H9 (cell line): Measurements from ENCODE around the gene HOMER1. TPM values are rescaled to one million over a fixed set of nuclear protein-coding genes. Genes with fewer than 3 reads are reported as not detected.
A peak's percentile ranks its signal among the peaks of the same experiment; 100 is the strongest.

ENCODE experiments used
- DNase-seq: peaks from one replicate; pipeline ENCODE4 v3.0.0-alpha.2; 2017
- H2AFZ ChIP-seq: one replicate; pipeline ENCODE4 v1.6.1; 2013; ENCODE audit warnings: mild to moderate bottlenecking, low read length, control low read depth, moderate library complexity
- H2AK5ac ChIP-seq: 2 replicates; pipeline ENCODE4 v1.6.1; 2013; ENCODE audit warnings: low read length, control low read depth, mixed read lengths; ENCODE audit not compliant: insufficient read length
- H2BK120ac ChIP-seq: one replicate; pipeline ENCODE4 v1.6.1; 2013; ENCODE audit warnings: low read depth, mild to moderate bottlenecking, low read length, control low read depth, inconsistent platforms; ENCODE audit not compliant: poor library complexity, severe bottlenecking
- H2BK12ac ChIP-seq: 2 replicates; pipeline ENCODE4 v1.6.1; 2013; ENCODE audit warnings: low read length, control low read depth, mixed read lengths, low read depth; ENCODE audit not compliant: insufficient read length
- H2BK15ac ChIP-seq: 2 replicates; pipeline ENCODE4 v1.6.1; 2013; ENCODE audit warnings: low read depth, low read length, control low read depth
- H2BK20ac ChIP-seq: one replicate; pipeline ENCODE4 v1.6.1; 2013; ENCODE audit warnings: low read depth, mild to moderate bottlenecking, low read length, control low read depth, inconsistent platforms; ENCODE audit not compliant: poor library complexity, severe bottlenecking
- H2BK5ac ChIP-seq: 2 replicates; pipeline ENCODE4 v1.6.1; 2013; ENCODE audit warnings: low read length, control low read depth, mixed read lengths; ENCODE audit not compliant: insufficient read length
- H3K14ac ChIP-seq: 2 replicates; pipeline ENCODE4 v1.6.1; 2013; ENCODE audit warnings: low read length, control low read depth; ENCODE audit not compliant: insufficient read depth
- H3K18ac ChIP-seq: 2 replicates; pipeline ENCODE4 v1.6.1; 2013; ENCODE audit warnings: low read depth, mild to moderate bottlenecking, mixed read lengths, low read length, control low read depth; ENCODE audit not compliant: insufficient read length
- H3K23ac ChIP-seq: 2 replicates; pipeline ENCODE4 v1.6.1; 2013; ENCODE audit warnings: low read length, control low read depth, mixed read lengths, low read depth; ENCODE audit not compliant: insufficient read length
- H3K23me2 ChIP-seq: 2 replicates; pipeline ENCODE4 v1.6.1; 2013; ENCODE audit warnings: low read depth, mild to moderate bottlenecking, mixed read lengths, low read length, control low read depth; ENCODE audit not compliant: insufficient read length, poor library complexity, severe bottlenecking
- H3K27ac ChIP-seq: 2 replicates; pipeline ENCODE4 v1.5.1; 2013; ENCODE audit warnings: low read length, control low read depth, mixed read lengths, low read depth; ENCODE audit not compliant: insufficient read length
- H3K27me3 ChIP-seq: 2 replicates; pipeline ENCODE4 v1.6.1; 2013; ENCODE audit warnings: low read length, control low read depth, inconsistent platforms; ENCODE audit not compliant: insufficient read depth
- H3K4ac ChIP-seq: 2 replicates; pipeline ENCODE4 v1.6.1; 2013; ENCODE audit warnings: low read depth, mild to moderate bottlenecking, control low read depth, inconsistent platforms, low read length, moderate library complexity
- H3K4me1 ChIP-seq: 2 replicates; pipeline ENCODE4 v1.6.1; 2013; ENCODE audit warnings: low read length, control low read depth, inconsistent platforms; ENCODE audit not compliant: insufficient read depth
- H3K4me2 ChIP-seq: 2 replicates; pipeline ENCODE4 v1.6.1; 2013; ENCODE audit warnings: low read length, control low read depth, mixed read lengths; ENCODE audit not compliant: insufficient read length, insufficient read depth
- H3K56ac ChIP-seq: 2 replicates; pipeline ENCODE4 v1.6.1; 2013; ENCODE audit warnings: low read depth, mild to moderate bottlenecking, mixed read lengths, low read length, control low read depth; ENCODE audit not compliant: insufficient read length
- H3K79me1 ChIP-seq: 2 replicates; pipeline ENCODE4 v1.6.1; 2013; ENCODE audit warnings: low read depth, mild to moderate bottlenecking, moderate library complexity, low read length, control low read depth, inconsistent platforms; ENCODE audit not compliant: insufficient read depth, poor library complexity, severe bottlenecking
- H3K79me2 ChIP-seq: 2 replicates; pipeline ENCODE4 v1.6.1; 2013; ENCODE audit warnings: low read length, control low read depth, inconsistent platforms; ENCODE audit not compliant: insufficient read depth
- H3K9ac ChIP-seq: 2 replicates; pipeline ENCODE4 v1.6.1; 2013; ENCODE audit warnings: low read length, control low read depth, mixed read lengths; ENCODE audit not compliant: insufficient read length; ENCODE audit errors: extremely low read depth
- H3K9me3 ChIP-seq: one replicate; pipeline ENCODE4 v1.6.1; 2013; ENCODE audit warnings: low read depth, low read length, inconsistent platforms; ENCODE audit not compliant: control insufficient read depth
- H3T11ph ChIP-seq: one replicate; pipeline ENCODE4 v1.6.1; 2013; ENCODE audit warnings: mild to moderate bottlenecking, low read length, control low read depth, inconsistent platforms
- H4K20me1 ChIP-seq: one replicate; pipeline ENCODE4 v1.6.1; 2013; ENCODE audit not compliant: control insufficient read depth, insufficient read length, insufficient read depth
- H4K5ac ChIP-seq: 2 replicates; pipeline ENCODE4 v1.6.1; 2013; ENCODE audit warnings: low read depth, mild to moderate bottlenecking, mixed read lengths, low read length, control low read depth; ENCODE audit not compliant: insufficient read length
- H4K8ac ChIP-seq: replicated peaks from 2 replicates; pipeline ENCODE4 v1.6.1; 2013; ENCODE audit warnings: low read length, control low read depth, mixed read lengths, low read depth; ENCODE audit not compliant: insufficient read length
- H4K91ac ChIP-seq: 2 replicates; pipeline ENCODE4 v1.6.1; 2013; ENCODE audit warnings: low read depth, mild to moderate bottlenecking, moderate library complexity, mixed read lengths, low read length, control low read depth; ENCODE audit not compliant: insufficient read length
- H3K27ac Mint-ChIP-seq, 3 experiments: 2 replicates in 2 of 3; 3 replicates in 1 of 3; pipeline ENCODE4 v1.8.0; 2020 to 2021; ENCODE audit warnings: mixed read lengths in 3 of 3, mild to moderate bottlenecking in 1 of 3, moderate library complexity in 1 of 3
- H3K27me3 Mint-ChIP-seq: 2 replicates; pipeline ENCODE4 v1.8.0; 2021; ENCODE audit warnings: low read depth, mild to moderate bottlenecking, moderate library complexity, mixed read lengths
- H3K36me3 Mint-ChIP-seq, 3 experiments: 2 replicates in 2 of 3; 3 replicates in 1 of 3; pipeline ENCODE4 v1.8.0; 2020 to 2021; ENCODE audit warnings: low read depth in 3 of 3, mixed read lengths in 3 of 3; ENCODE audit not compliant: insufficient read depth in 1 of 3
- H3K4me1 Mint-ChIP-seq, 2 experiments: 2 replicates each; pipeline ENCODE4 v1.8.0; 2020; ENCODE audit warnings: mixed read lengths in 2 of 2
- H3K4me3 Mint-ChIP-seq, 2 experiments: 2 replicates in 1 of 2; 3 replicates in 1 of 2; pipeline ENCODE4 v1.8.0; 2020 to 2021; ENCODE audit warnings: mild to moderate bottlenecking in 2 of 2, mixed read lengths in 2 of 2, moderate library complexity in 1 of 2
- H3K9me3 Mint-ChIP-seq, 2 experiments: 2 replicates in 1 of 2; 3 replicates in 1 of 2; pipeline ENCODE4 v1.8.0; 2020; ENCODE audit warnings: mild to moderate bottlenecking in 2 of 2, mixed read lengths in 2 of 2, moderate library complexity in 1 of 2
- WGBS: extraction: QIAGEN DNeasy Blood & Tissue Kit; methylation state at CpG from one replicate; pipeline ENCODE4 v1.1.7; 2013; ENCODE audit warnings: missing lambda C conversion rate, low lambda C conversion rate, mixed read lengths; ENCODE audit not compliant: insufficient read length; ENCODE audit errors: extremely low coverage; 5-methylcytosine and 5-hydroxymethylcytosine counted together
- total RNA-seq: library from RNA; stranded (reverse); gene quantifications from 2 replicates; pipeline ENCODE4 v1.2.1, GENCODE V29; 2021
- TF ChIP-seq, protein P1 (sequence below): fragments of 200-600 bp; sonication (generic); conservative IDR thresholded peaks from 3 replicates; pipeline ENCODE4 v1.8.0; 2021; ENCODE audit warnings: antibody characterized with exemption, mild to moderate bottlenecking

HOMER1 gene
- total RNA-seq, 1 experiment from 2014 or later = 39.5 TPM

GRCh38 chr5:79416499-79416898 lies 97.4 kb downstream of the HOMER1 start:
- Histone ChIP-seq H2BK20ac (no peak overlapping the region), H2BK15ac (no peak overlapping the region), H3K4me1 (no peaks in the 10 kb centered on the region), H3K56ac (no peak overlapping the region), H3T11ph (no peak overlapping the region), H2AK5ac (peak overlapping the region; percentile 75), H4K5ac (no peak overlapping the region), H4K8ac (no peak overlapping the region), H4K91ac (no peak overlapping the region), H4K20me1 (no peaks in the 10 kb centered on the region), H3K79me2 (no peaks in the 10 kb centered on the region), H3K23me2 (no peaks in the 10 kb centered on the region), H2AFZ (no peak overlapping the region), H3K4ac (no peak overlapping the region), H3K14ac (no peak overlapping the region), H3K18ac (no peak overlapping the region), H3K23ac (no peak overlapping the region), H3K9me3 (no peaks in the 10 kb centered on the region), H3K79me1 (no peaks in the 10 kb centered on the region), H3K27me3 (no peaks in the 10 kb centered on the region), H3K4me2 (no peak overlapping the region), H2BK120ac (no peak overlapping the region), H2BK5ac (no peak overlapping the region), H3K9ac (no peak overlapping the region), H3K27ac (no peak overlapping the region), H2BK12ac (no peak overlapping the region)
- Mint-ChIP-seq H3K36me3 (peaks cover 0 to 9% (median 3%) of the 10 kb centered on the region in 3 experiments; a peak in 3 of 7 replicates), H3K4me1 (peaks cover 3% of the 10 kb centered on the region in 2 experiments; a peak in 1 of 4 replicates), H3K27ac (no peak overlapping the region), H3K27me3 (no peaks in the 10 kb centered on the region), H3K9me3 (no peaks in the 10 kb centered on the region), H3K4me3 (no peak overlapping the region)
- DNase-seq = no peak
- TF ChIP-seq, protein P1, sequence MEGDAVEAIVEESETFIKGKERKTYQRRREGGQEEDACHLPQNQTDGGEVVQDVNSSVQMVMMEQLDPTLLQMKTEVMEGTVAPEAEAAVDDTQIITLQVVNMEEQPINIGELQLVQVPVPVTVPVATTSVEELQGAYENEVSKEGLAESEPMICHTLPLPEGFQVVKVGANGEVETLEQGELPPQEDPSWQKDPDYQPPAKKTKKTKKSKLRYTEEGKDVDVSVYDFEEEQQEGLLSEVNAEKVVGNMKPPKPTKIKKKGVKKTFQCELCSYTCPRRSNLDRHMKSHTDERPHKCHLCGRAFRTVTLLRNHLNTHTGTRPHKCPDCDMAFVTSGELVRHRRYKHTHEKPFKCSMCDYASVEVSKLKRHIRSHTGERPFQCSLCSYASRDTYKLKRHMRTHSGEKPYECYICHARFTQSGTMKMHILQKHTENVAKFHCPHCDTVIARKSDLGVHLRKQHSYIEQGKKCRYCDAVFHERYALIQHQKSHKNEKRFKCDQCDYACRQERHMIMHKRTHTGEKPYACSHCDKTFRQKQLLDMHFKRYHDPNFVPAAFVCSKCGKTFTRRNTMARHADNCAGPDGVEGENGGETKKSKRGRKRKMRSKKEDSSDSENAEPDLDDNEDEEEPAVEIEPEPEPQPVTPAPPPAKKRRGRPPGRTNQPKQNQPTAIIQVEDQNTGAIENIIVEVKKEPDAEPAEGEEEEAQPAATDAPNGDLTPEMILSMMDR = no peak
- WGBS = no CpG with 5 or more reads among the region's 2 CpGs
